IMR-90 (cell line): Measurements from ENCODE around the gene RALGAPA2.

ENCODE experiments used
- BHLHE40 ChIP-seq: fragments of 150-350 bp; IDR thresholded peaks from 2 replicates; pipeline ENCODE4 v1.6.1; 2016; ENCODE audit warnings: mild to moderate bottlenecking, low read depth, low read length
- CEBPB ChIP-seq: IDR thresholded peaks from 2 replicates; pipeline ENCODE4 v1.6.1; 2012; ENCODE audit warnings: low read depth, low read length, improper control_type of control experiment
- CTCF ChIP-seq: conservative IDR thresholded peaks from 2 replicates; pipeline ENCODE4 v1.5.1; 2012; ENCODE audit warnings: mild to moderate bottlenecking, low read depth, low read length, improper control_type of control experiment
- ELK1 ChIP-seq: fragments of 150-350 bp; IDR thresholded peaks from 2 replicates; pipeline ENCODE4 v1.6.1; 2016; ENCODE audit warnings: low read depth, mild to moderate bottlenecking, low read length, moderate library complexity, borderline replicate concordance
- FOS ChIP-seq: fragments of 150-350 bp; IDR thresholded peaks from 2 replicates; pipeline ENCODE4 v1.6.1; 2016; ENCODE audit warnings: low read depth, low read length
- MAFK ChIP-seq: IDR thresholded peaks from 2 replicates; pipeline ENCODE4 v1.6.1; 2012; ENCODE audit warnings: low read depth, low read length, improper control_type of control experiment
- POLR2A ChIP-seq: IDR thresholded peaks from 2 replicates; pipeline ENCODE4 v1.6.1; 2012; ENCODE audit warnings: mild to moderate bottlenecking, low read depth, low read length
- RCOR1 ChIP-seq: IDR thresholded peaks from 2 replicates; pipeline ENCODE4 v1.6.1; 2012; ENCODE audit warnings: mild to moderate bottlenecking, low read length, improper control_type of control experiment; ENCODE audit not compliant: insufficient replicate concordance
- SMC3 ChIP-seq: fragments of 150-350 bp; IDR thresholded peaks from 2 replicates; pipeline ENCODE4 v1.6.1; 2016; ENCODE audit warnings: low read depth, mild to moderate bottlenecking, antibody characterized with exemption, low read length, moderate library complexity
- USF2 ChIP-seq: fragments of 150-350 bp; IDR thresholded peaks from 2 replicates; pipeline ENCODE4 v1.6.1; 2017; ENCODE audit warnings: mild to moderate bottlenecking, antibody characterized with exemption, low read length, low read depth

GRCh38 chr20:20627471-20627870 lies 85.0 kb downstream of the RALGAPA2 start:
- TF ChIP-seq CTCF (no peak), POLR2A (no peak), USF2 (no peak), CEBPB (no peak), MAFK (no peak), RCOR1 (no peak), BHLHE40 (no peak), FOS (no peak), ELK1 (no peak), SMC3 (no peak)
